Epidermal melanocyte (primary cell): ENCODE measurements around the gene FIBIN.
"Not testable (repeated sequence)": the region's sequence is repeated elsewhere in the genome, so short reads cannot be mapped to it uniquely, and the experiment has no call there.

Source experiments
- DNase-seq: peaks from one replicate; pipeline ENCODE4 v3.0.0; 2011; ENCODE audit warnings: low spot score; ENCODE audit not compliant: insufficient read length

FIBIN gene

GRCh38 chr11:26977209-26977608, 16.7 kb upstream of the FIBIN start:
- DNase-seq: not testable (repeated sequence)

DNA sequence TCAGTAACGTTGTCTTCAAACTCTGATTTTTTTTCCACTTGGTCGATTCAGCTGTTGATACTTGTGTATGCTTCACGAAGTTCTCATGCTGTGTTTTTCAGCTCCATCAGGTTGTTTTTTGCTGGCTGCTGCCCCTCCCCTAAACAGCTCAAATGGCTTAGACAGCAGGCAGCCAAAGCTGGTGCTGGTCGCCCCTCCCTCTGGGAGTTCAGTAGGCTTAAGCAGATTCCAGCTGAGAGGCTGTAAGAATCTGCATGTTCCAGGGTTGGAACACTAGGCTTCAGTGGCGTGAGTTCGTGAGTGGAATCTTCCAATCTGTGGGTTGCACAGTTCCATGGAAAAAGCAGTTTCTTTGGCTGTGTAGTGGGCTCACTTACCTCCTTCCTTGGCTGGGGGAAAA, 10.3 kb upstream of the FIBIN start:
- no peak for DNase-seq

DNA sequence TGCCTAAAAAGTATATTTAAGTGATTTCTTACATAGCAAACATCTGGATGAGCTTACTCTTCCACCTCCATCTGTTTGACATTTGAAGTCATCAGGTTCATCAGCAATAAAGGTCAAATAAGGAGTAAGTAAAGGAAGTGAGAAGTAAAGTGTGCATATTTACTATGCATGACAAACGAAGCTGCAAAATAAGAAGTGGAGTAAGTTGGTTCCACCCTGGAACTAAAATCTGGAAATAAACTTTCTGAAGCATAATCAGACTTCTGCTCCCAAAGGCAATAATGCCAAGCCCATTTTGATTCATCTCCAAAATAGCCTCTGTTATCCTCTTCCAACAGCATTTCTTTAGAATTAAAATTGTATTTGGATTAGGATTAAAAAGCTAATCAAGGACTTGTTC, 8.4 kb upstream of the FIBIN start:
- DNase-seq: no peak

- DNase-seq: no peak
These were observed 8.0 kb upstream of the FIBIN start for GRCh38 chr11:26985943-26986342.

DNA sequence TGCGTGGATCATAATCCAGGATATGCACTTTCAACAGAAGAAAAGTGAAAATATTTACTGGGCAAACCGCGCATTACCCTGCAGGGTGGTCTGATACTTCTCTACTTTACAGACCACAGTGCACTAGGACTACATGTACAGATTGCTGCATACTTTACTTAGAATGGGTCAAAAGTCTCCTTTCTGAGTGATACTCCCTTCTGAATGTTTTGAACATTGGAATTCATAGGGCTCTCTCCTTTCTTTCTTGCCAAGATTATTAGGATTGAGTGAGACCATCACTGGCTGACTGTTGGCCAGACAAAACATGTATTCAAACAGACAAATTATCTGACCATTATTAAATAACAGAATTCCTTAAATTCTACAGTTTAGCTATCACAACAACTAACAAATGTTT, 6.6 kb upstream of the FIBIN start:
- DNase-seq: no peak

GRCh38 chr11:26987731-26988130, 6.2 kb upstream of the FIBIN start:
- no peak for DNase-seq

DNA sequence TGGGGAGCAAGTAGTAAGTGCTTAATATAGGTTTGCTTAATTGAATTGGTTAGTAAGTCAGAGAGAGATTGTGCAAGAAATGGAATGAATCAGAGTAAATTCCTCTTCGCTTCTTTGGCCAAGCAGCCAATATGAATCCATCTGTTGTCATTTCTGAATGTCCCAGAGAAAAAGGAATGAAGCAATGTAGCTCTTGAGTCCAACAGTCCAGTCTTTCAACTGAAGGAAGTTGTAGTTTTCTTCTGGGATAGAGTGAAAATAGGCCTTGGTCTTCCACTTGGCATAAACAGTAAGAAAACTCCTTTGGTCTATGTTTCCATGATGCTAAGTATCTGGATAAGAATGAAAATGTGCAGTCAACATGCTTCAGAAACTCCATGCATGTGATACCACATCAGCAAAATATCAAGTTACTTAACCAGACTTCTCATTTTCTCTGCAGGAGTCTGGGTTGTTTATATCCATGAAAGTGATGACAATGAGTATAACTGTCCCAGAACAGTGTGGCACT, 1.8 kb upstream of the FIBIN start:
- peak; percentile 51 for DNase-seq

- no peak for DNase-seq
These were observed 751 bp downstream of the FIBIN start for GRCh38 chr11:26994631-26995095.

DNA sequence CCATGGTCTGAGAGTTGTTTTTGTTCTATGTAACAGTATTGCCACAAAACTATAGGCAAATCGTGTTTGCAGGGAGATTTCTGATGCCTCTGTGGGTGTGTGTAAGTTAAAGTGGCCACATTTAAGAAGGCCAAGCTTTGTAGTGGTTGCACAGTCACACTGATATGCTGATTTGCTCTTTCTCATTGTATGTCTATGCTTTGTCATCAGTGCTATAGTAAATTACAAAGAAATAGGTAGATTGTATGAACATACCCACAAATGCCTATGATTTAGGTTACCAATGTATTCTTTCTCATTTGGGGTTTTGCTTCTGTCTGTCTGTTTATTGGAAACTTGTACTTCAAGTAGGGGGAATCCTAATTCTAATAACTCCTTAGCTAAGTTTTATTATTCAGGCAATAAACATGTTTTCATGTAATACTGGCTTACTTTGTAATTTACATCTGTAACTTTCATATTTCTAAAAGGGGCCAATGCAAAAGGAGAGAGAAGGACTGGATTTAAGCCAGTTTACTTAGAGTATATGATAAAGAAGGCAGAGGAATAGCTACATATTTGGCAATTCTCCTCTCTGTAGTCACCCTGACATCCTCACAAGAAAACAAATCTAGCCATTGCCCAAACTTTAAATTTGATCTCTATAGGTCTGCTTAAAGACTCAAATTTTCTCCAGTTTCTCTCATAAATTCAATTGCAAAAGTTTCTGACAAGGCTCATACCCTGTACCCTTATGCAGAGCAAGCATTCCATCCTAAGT, 2.0 kb downstream of the FIBIN start:
- DNase-seq: no peak

GRCh38 chr11:26997378-26997777, 3.5 kb downstream of the FIBIN start:
- DNase-seq: no peak

- not testable (repeated sequence) for DNase-seq
These were observed 7.3 kb downstream of the FIBIN start for GRCh38 chr11:27001136-27001730.

DNA sequence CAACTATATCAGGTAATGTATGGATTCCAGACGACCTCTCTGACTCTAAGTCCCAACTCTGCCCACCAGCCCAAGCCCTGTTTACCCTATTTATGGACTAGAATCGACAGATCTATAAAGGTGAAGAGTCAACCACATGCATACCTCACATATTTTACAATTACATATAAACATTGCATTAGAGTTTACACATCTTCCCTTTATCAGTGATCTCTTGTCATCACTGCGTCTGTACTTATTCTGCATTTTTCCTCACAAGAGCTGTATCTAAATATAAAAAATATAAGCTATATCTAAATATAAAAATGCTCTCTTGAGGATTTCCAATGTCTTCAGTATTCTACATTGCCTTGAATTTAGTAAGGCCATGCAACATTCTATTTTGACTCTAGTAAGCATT, 8.5 kb downstream of the FIBIN start:
- DNase-seq: no peak

GRCh38 chr11:27002838-27003237, 8.9 kb downstream of the FIBIN start:
- no peak for DNase-seq

- no peak for DNase-seq
These were observed 10.2 kb downstream of the FIBIN start for GRCh38 chr11:27004103-27004502.

GRCh38 chr11:27008811-27009535, 15.1 kb downstream of the FIBIN start:
- DNase-seq: no peak

DNA sequence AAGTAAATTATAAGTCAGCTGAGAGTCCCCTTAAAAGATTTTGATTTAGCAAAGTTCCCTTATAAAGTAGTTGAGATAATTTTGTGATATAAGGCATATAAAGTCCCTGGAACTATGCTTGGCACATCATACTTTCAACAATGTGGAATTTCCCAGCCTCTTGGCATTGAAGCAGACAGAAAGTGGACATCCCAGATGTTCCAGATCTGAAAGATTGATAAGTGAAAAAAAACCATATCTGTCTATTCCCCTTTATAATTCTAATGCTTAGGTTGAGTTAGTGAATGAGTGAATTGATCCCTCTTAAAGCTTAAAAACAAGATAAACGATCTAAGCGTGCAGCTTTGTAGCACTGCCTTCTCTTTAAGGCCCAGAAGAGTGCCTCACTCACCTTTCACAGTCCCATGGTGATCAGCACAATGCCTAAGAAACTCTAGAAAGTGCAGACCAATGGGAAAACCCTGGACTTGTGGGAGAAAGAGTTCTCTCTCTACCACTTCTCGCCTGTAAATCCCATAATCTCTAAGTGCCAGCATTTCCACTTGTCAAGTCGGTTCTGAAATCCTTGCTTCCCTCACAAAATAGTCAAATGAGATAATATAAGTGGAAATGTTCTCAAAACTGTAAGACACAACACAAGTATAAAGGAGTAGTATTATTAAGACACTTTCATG, 17.8 kb downstream of the FIBIN start:
- no peak for DNase-seq

- no peak for DNase-seq
These were observed 18.5 kb downstream of the FIBIN start for GRCh38 chr11:27012234-27012921.

- DNase-seq: no peak
These were observed 20.0 kb downstream of the FIBIN start for GRCh38 chr11:27013781-27014361.

GRCh38 chr11:27018902-27019529, 25.1 kb downstream of the FIBIN start:
- DNase-seq: no peak

DNA sequence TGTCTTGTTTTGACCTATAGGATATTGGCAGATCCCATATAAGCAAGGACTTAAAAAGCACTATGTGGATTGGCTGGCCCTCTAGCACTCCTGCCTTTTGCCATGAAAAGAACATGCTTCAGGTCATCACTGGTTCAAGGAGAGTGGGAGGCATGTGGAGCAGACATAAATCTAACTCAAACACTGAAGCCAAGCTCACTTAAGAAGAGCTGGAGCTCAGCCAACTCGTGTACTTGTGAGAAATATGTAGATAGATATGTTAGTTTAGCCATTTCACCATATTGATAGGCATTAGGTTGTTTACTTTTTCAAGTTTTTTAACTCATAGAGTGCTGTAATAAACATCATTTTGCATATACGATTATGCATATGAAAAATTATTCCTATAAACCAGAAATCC, 26.8 kb downstream of the FIBIN start:
- no peak for DNase-seq
